ENCODE results near the gene CFAP20.

The CFAP20 gene

GRCh38 chr16:58125041-58125440 is 4.1 kb downstream of the CFAP20 start:
- DNase-seq (ENCODE audit: low read depth in 1 of 2, low spot score in 1 of 2): no peak

DNA sequence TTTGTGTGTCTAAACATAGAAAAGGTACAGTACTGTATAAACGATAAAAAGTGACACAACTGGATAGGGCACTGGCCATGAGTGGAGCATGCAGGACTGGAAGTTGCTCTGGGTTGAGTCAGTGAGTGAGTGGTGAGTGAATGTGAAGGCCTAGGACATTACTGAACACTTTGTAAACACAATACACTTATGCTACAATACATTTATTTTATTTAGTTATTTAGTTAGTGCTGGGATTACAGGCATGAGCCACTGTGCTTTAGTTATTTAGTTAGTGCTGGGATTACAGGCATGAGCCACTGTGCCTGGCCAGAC is 4.6 kb downstream of the CFAP20 start:
- no peak for DNase-seq (ENCODE audit: low read depth in 1 of 2, low spot score in 1 of 2)

- DNase-seq (ENCODE audit: low read depth in 1 of 2, low spot score in 1 of 2): no peak
Observed at GRCh38 chr16:58123896-58124600, 5.1 kb downstream of the CFAP20 start.

DNA sequence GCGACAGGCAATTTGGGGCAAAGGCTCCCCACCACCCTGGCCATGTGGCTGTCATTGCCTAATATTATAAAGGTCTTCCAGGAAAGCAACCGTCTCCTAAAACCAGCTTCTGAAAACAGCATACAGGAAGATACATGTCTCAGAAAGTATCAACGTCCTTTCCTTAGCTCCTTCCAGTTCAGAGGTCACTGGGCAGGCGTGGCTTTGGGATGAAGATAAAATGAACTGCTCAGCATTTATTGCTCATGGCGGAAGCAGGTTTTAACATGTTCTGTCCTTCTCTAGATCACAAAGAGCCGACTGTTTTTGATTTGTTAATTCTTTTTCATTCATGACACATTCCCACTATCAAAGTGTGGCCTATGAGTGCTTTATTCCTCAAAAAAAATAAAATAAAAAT is 8.0 kb downstream of the CFAP20 start:
- DNase-seq (ENCODE audit: low read depth in 1 of 2, low spot score in 1 of 2): no peak

- no peak for DNase-seq (ENCODE audit: low read depth in 1 of 2, low spot score in 1 of 2)
Observed at GRCh38 chr16:58120234-58120633, 8.9 kb downstream of the CFAP20 start.

GRCh38 chr16:58119509-58119845 is 9.7 kb downstream of the CFAP20 start:
- no peak for DNase-seq (ENCODE audit: low read depth in 1 of 2, low spot score in 1 of 2)

DNA sequence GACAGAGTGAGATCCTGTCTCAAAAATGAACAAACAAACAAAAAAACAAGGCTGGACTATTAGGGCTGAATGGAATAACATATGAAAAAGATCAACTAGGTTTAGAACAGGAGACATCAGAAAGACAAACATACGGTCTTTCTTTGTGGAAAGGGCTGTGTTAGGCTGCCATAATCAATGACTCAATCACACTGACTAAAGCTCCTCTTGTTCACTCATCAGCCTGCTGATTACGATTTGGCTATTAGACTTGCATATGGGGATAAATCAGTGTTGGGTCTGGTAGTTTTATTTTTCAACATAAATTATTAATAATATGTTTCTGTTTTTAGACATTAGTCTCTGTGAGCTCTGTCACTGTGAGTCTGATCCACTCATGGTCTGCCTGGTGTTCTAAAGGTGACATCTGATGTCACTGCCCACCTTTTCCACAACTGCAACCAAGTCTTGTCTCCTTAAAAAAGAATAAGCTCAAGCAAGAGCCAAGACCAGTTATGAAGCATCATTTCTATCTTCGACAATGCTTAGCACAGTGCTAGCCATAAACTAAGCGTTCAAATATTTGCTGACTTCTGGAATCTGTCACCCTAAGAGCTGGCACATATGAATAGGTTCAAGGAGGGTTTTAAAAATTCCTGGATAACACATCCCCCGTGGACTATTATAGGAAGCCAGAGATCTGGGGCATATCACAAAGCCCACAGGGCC is 10.2 kb downstream of the CFAP20 start:
- no peak for DNase-seq (ENCODE audit: low read depth in 1 of 2, low spot score in 1 of 2)

DNA sequence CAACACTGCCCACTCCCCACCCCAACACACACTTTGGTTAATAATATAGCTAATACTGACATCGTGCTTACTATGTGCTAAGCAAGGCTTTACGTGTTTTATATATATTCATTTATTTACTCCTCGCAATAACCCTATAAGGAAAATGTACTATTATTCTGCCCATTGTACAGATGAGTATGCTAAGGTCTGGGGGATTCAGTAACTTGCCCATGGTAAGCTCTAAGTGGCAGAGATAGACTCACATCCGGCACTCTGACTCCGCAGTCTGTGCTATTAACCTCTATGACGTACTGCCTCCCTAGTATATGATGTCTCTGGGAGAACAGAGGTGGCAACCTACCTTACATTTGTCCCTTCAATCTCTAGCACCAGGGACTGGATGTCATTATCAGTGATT is 12.7 kb downstream of the CFAP20 start:
- no peak for DNase-seq (ENCODE audit: low read depth in 1 of 2, low spot score in 1 of 2)

DNA sequence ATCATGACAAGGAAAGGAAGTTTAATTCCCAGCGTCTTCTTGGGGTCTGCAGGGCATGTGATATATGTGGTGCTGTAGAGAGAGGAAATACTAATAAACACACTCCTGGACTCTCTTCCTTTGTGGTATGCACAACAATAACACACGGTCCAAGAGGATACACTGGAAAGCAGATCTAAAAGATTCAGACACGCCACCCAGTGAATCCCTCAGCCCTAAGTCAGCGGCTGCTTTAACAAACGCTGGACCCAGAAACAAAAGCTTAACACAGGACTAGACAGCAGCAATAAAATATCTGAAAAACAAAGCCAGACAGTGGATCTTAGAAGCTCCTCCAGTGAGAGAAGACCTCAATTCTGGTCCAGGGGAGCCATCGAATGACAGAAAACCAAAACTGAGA is 13.1 kb downstream of the CFAP20 start:
- DNase-seq (ENCODE audit: low read depth in 1 of 2, low spot score in 1 of 2): no peak

- no peak for DNase-seq (ENCODE audit: low read depth in 1 of 2, low spot score in 1 of 2)
Observed at GRCh38 chr16:58114827-58115825, 14.1 kb downstream of the CFAP20 start.

DNA sequence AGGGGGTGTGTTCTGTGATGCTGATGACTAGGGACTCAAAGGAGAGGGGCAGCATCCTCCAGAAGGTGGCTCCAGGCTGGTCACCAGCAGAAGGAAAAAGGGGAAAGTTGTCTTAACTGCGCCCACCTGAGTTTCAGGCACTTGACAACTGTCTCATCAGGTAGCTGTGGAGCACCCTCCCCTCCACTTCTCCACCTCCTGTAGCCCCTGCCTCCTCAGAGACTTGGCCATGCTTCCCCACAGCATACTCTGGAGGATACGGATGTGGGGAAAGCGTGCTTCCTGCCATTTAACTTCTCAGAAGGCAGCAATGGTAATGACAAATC is 17.9 kb downstream of the CFAP20 start:
- DNase-seq (ENCODE audit: low read depth in 1 of 2, low spot score in 1 of 2): no peak

DNA sequence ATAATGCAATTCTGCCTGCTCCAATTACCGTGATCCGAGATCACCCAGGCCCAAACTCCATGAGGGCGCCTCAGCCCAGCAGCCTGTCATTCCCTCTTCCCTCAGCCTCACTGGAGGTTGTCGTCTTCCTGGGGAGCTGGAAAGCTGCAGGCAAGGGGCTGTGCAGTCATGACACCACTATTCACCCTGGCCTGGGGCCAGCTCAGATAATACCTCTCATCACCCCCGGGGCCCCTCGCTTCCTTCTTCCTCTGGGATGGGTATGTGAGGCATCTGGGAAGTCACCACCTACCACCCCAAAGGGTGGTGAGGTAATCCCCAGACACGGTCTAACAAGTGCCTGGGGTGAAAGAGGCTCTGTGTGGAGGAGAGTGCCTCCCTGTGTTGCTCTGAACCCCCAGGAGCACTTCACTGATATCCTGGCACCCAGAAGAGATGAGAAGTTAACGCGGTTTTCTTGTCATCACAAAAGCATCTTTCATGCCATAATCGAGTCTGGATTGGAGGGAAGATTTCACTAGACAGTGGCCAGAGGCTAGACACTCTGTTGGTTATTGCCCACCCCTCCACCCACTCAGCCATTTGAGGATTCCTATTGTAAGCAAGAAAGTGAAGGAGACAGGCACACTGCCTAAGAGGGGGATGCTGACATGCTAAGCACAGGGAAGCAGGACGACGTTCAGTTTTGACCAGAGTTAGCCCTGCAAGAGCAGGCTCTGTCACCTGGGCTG is 18.4 kb downstream of the CFAP20 start:
- DNase-seq (ENCODE audit: low read depth in 1 of 2, low spot score in 1 of 2): no peak

GRCh38 chr16:58109881-58110280 is 19.3 kb downstream of the CFAP20 start:
- DNase-seq (ENCODE audit: low read depth in 1 of 2, low spot score in 1 of 2): no peak

DNA sequence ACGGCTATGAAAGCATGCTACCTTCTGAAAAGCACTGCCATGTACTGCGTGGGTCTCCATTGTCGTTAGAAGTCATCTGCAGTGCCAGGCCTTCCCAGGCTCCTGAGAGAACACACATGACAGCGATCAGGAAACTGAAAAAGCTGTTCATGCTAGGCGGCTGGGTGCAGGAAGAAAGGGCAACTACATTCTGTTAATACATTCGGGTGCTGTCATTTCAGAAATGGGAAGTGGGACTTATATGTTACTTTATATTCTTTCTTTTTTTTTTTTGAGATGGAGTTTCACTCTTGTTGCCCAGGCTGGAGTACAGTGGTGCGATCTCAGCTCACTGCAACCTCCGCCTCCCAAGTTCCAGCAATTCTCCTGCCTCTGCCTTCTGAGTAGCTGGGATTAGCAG is 19.9 kb downstream of the CFAP20 start:
- no peak for DNase-seq (ENCODE audit: low read depth in 1 of 2, low spot score in 1 of 2)

- DNase-seq (ENCODE audit: low read depth in 1 of 2, low spot score in 1 of 2): no peak
Observed at GRCh38 chr16:58107709-58108108, 21.5 kb downstream of the CFAP20 start.

DNA sequence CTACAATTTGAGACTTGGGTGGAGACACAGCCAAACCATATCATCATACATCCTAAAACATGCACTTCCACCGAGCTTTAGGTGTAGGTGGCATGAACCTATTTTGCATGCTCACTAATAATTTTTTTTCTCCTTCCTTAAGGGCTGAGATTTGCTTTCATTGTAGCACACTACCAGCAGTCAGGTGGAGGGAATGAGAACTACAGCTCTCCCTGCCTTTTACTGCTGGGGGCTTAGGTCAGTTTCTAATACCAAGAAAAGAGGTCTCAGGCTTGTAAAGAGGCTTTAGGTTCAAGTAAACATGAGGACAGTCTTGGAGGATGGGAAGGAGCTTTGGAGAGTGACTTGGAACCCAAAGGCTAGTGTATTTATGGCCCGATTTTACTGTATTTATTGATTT is 22.0 kb downstream of the CFAP20 start:
- DNase-seq (ENCODE audit: low read depth in 1 of 2, low spot score in 1 of 2): no peak

DNA sequence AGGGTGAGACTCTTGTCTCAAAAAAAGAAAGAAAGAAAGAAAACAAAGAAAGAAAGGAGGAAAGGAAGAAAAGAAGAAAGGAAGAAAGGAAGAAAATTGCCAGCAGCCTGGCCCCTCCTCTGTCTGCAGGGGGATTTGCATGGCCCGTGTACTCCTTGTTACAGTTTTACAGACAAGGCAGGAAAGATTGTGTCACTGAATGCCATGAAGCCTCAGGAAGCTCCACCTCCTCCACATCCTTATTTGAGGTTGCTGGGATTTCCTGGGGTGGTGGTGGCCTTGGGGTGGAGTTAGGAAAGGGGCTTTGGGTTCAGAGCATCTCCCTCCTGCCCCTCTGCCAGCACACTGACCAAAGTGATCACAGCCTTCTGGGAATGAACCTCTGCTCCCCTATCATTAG is 23.6 kb downstream of the CFAP20 start:
- no peak for DNase-seq (ENCODE audit: low read depth in 1 of 2, low spot score in 1 of 2)

DNA sequence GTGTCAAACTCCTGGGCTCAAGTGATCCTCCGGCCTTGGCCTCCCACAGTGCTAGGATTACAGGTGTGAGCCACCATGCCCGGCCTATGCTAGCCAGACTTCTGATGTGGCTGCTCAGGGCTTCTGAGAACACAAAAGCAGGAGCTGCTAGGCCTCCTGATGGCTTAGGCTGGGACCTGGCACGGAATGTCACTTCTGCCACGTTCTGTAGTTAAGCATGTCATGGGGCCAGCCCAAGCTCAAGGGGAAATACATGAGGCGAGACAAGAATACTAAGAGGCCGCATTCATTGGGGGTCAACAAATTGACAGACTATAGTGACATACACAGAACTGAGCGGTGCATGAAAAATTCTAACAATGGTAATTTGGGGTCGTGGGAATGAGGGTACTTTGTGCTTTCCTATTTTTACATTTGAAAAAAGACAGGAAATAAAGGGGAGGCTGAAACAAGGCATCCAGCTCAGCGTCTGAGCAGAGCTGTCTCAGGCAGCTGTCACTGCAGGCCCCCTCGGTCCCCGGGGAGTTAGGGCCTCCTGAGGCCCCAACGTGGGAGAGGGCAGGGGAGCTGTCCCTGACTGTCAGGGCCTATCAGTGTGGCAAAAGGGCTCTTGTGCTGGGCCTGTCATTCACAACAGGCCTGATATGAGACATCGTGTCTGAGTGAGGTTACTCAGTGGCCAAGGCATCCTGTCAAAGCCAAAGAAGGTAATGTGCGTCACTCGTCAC is 26.4 kb downstream of the CFAP20 start:
- DNase-seq (ENCODE audit: low read depth in 1 of 2, low spot score in 1 of 2): no peak

DNA sequence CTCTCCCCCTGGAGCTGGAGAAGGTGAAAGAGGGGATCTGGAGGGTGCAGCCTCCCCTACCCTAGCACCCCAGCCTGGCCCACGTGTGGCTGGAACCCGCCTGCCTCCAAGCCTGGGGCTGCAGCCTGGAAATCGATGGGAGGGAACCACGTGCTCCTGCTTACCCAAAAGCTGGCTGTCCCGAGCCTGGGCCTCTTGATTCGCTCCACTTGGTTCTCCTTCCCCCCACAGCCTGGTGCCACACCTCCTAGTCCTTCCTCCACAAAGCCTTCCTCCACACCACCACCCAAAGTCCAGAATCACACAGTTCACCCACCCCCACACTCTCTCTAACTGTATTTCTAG is 29.3 kb downstream of the CFAP20 start:
- DNase-seq (ENCODE audit: low read depth in 1 of 2, low spot score in 1 of 2): no peak

DNA sequence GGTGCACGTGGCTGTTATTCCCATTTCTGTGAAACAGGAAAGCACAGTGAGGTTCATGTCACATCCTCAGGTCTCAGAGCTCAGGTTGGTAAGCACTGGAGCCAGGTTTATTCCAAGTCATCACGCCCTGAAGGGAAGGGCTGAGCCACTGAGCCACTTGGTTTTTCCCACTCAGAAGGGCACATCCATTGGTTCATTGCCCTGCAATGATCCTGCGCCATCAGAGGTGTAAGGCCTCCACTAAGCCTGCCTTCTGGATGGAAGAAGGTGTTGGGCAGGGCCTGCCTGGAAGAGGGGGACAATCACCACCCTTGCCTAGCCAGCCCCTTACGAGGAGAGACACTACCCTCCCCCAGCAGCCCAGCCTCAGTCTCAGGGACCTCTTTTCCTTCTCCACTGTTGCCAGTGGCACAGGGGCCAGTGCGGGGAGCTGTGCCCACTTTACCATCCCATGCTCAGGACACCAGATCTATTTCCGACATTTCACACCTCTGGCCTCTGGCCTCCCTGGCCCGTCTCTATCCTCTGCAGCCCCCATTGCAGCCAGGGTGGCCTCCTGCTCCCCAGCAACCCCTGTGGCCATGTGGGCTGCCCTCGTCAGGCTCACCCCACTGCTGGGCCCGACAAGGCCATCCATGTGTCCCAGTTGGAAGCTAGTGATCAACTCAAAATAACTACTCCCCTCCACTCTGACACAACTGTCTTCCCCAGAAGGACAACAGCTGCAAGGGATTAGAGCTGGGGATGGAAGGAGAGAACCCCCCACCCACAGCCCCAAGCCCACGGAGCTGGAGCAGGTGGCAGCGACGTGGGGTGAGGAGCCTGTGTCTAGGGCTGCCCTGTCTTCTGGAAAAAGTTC is 29.9 kb downstream of the CFAP20 start:
- no peak for DNase-seq (ENCODE audit: low read depth in 1 of 2, low spot score in 1 of 2)

Data from stimulated activated CD4-positive, alpha-beta T cell treated with anti-CD3 and anti-CD28 coated beads, Interleukin-15, amount 100 ng/mL, for 1 hour (primary cell).